Hypothalamus (tissue), 51 donors: ENCODE measurements around the gene PDHB.

Source experiments
- DNase-seq, 51 donors: peaks; one replicate each; lab custom pipeline; 2025; lab: John Stamatoyannopoulos, UW

The PDHB gene

DNA sequence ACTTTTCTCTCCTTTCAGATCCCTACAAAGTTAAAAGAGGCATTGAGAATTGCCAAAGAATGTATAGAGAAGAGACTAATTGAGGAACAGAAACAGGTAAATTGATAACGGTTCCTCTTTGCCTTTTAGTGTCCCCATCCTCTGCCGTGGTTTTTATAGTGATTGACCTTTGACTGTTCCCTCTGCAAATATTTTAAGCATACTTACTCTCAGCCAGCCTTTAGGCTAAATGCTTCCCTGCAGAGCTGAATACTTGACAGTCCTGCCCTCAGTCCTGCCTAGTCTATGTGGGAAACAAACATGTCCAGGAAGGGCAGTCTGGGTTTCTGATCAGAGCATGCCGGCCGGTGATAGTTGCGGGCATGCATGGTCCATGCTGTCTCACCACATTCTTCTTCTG lies 24.7 kb downstream of the PDHB start:
- DNase-seq, result no peak

- DNase-seq, result no peak
Observed at GRCh38 chr3:58404396-58404795, 29.2 kb downstream of the PDHB start.

- no peak for DNase-seq
Observed at GRCh38 chr3:58403513-58404109, 30.0 kb downstream of the PDHB start.

GRCh38 chr3:58398669-58399333 lies 34.8 kb downstream of the PDHB start:
- no peak for DNase-seq

GRCh38 chr3:58394339-58394738 lies 39.3 kb downstream of the PDHB start:
- no peak for DNase-seq

DNA sequence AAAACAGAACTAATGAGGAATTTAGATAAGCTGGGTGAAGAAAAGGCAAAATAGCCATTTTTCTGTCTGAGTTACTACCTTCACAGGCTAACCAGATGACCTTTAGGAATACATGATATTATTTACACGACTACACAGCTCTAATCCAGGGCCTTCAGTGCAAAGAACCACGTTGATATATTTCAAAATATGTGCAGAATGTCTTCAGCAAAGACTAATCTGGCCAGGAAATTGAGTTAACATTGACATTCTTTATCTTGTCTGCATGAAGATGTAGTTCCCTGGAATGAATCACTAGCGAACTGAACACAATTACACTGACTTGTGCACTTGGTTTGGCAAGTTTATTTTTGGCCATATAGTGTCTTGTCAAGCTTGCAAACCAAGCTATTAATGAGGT lies 41.5 kb downstream of the PDHB start:
- DNase-seq, result no peak

- DNase-seq, result no peak
Observed at GRCh38 chr3:58391156-58391865, 42.3 kb downstream of the PDHB start.

DNA sequence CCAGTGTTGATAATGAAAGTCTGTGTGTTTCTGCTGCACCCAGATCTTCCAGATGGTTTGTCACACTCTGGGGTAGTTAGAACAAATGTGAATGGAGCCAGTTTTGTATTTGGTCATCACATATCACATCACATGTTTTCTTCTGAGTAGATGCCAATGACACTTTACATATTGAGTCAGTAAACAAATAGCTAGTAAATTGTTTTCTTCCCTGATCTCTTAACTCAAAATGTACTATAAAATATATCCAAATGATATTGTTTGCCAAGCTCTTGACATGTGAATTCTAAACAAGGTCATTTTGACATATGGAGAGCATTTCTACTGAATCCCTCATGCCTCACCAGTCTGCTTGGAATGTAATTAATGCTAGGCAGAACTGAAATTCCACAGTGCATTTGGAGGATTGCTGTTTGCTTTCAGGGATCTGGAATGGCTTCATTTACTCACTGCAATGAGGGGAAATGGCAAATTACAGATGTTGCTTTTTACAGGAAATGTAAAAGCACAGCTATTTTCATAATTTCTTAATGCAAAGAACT lies 45.0 kb downstream of the PDHB start:
- peak in 5 of 51 donors; percentile 21 to 80 (median 37) for DNase-seq

DNA sequence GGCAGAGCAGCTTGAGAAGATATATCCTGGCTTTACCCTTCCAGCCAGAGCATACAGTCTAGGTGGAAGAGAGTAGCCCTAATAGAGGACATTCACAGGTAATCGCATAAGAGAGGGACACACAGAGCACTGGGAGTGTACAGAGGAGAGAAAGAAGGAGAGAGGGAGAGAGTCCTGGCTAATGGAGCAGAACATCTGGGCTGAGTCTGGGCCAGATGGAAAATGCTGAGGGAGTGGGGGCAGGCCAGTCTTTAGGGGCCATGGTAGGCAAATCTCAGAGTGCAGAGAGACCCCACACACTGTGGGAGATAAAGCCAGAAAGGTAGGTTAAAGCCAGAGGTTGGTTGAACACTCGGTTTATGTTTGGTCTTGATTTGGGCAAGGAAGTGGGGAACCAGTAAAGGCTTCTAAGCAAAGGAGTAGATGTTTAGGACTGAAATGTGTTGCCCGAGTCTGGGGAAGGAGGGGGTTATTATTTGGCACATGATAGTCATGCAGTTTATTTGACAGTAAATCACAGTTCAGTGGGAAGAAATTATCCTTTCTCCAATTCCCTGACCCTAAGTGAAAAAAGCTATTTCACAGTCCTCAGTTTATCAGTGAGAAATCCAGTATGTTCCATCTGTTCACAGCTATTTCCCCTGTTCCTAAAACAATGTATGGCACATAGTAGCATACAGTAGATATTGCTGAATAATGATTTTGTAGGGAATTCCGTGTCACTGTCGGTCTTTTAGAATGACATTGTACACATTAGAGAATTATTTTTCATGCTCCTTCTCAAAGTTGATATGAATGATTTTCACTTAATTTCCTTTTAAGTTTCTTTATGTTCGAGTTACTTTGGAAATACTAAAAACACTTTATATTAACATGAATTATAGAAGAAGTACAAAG lies 45.7 kb downstream of the PDHB start:
- peak in 2 of 51 donors; percentile 18 to 30 for DNase-seq

- peak in 36 of 51 donors; percentile 7 to 92 (median 62) for DNase-seq
Observed at GRCh38 chr3:58386626-58387365, 46.8 kb downstream of the PDHB start.

GRCh38 chr3:58384381-58385090 lies 49.1 kb downstream of the PDHB start:
- no peak for DNase-seq

DNA sequence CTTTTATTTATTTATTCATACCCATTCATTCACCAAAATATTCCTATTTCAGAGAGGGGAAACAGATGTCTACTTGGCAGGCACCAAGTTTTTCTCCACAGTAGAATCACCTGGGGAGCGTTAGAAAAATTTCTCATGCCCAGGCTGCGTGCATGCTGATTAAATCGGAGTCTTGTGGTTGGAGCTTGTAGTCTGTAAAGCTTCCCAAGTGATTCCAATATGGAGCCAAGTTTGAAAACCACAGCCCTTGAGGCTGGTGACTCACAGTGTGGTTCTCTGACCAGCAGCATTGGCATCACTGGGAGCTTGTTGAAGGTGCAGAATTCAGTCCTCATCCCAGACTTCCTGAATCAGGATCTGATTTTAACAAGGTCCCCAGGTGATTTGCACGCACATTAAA lies 49.7 kb downstream of the PDHB start:
- peak in 7 of 51 donors; percentile 3 to 44 (median 18) for DNase-seq

- DNase-seq, result no peak
Observed at GRCh38 chr3:58383476-58383875, 50.2 kb downstream of the PDHB start.

DNA sequence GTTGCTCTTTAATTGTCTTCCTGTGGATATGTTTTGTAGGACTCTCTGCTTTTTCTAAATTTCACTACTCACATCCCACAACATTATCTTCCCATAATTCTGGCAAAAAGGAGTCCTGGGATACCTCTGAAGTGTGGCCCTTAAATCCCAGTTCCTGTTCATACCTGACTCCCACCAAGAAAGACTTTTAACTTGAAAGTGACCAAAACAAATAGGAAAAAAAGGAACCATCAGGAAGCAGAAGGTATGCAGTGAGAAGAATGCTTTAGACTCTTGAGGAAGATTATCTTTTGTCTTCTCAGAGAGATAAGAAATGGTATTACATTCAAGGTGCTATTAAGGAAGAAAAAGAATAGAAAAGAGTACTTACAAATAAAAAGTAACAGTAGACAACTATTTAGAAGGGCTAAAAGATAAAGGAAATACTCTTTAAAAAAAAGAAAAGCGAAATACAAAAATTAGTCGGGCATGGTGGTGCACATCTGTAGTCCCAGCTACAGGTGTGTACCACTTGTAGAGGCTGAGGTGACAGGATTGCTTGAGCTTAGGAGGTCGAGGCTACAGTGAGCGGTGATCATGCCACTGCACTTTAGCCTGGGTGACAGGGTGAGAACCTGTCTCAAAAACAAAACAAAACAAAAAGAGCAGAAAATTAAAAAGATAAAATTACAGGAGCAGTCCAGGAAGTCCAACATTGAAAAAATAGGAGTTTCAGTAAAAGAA lies 54.1 kb downstream of the PDHB start:
- DNase-seq, result no peak

GRCh38 chr3:58377750-58378149 lies 55.9 kb downstream of the PDHB start:
- DNase-seq, result no peak
